RWPE2 (cell line): ENCODE measurements around the gene FANK1.

Source experiments
- ATAC-seq: fragments of 200-7000 bp; cut with Tn5 transposase; 3 replicates; pipeline ENCODE4 v1.9.1; 2021; ENCODE audit warnings: low read depth
- DNase-seq: peaks from one replicate; pipeline ENCODE4 v3.0.0-alpha.2; 2020; ENCODE audit warnings: low spot score
- H3K27ac ChIP-seq: fragments of 450-650 bp; 2 replicates; pipeline ENCODE4 v1.5.1; 2017; ENCODE audit warnings: mild to moderate bottlenecking; ENCODE audit not compliant: poor library complexity, severe bottlenecking
- H3K27me3 ChIP-seq: fragments of 250-450 bp; sonication (Bioruptor Pico); 2 replicates; pipeline ENCODE4 v1.5.1; 2021; ENCODE audit warnings: mild to moderate bottlenecking, moderate library complexity; ENCODE audit not compliant: insufficient read depth, poor library complexity, severe bottlenecking
- H3K36me3 ChIP-seq: fragments of 250-450 bp; sonication (Bioruptor Pico); 2 replicates; pipeline ENCODE4 v1.5.1; 2020; ENCODE audit warnings: low read depth, mild to moderate bottlenecking, moderate library complexity
- H3K4me1 ChIP-seq: fragments of 250-450 bp; sonication (Bioruptor Pico); 2 replicates; pipeline ENCODE4 v1.5.1; 2021; ENCODE audit warnings: mild to moderate bottlenecking, moderate library complexity; ENCODE audit not compliant: insufficient read depth, poor library complexity, severe bottlenecking
- H3K4me3 ChIP-seq: fragments of 250-450 bp; sonication (Bioruptor Pico); 2 replicates; pipeline ENCODE4 v1.5.1; 2021; ENCODE audit warnings: mild to moderate bottlenecking, moderate library complexity; ENCODE audit not compliant: severe bottlenecking
- H3K9me3 ChIP-seq: fragments of 250-450 bp; sonication (Bioruptor Pico); 2 replicates; pipeline ENCODE4 v1.5.1; 2021; ENCODE audit warnings: mild to moderate bottlenecking, moderate library complexity; ENCODE audit not compliant: severe bottlenecking
- TF ChIP-seq, protein P1 (sequence below): fragments of 450-650 bp; IDR thresholded peaks from one replicate; pipeline ENCODE4 v1.5.1; 2017; ENCODE audit warnings: mild to moderate bottlenecking, moderate library complexity; ENCODE audit not compliant: poor library complexity, severe bottlenecking

FANK1 gene

DNA sequence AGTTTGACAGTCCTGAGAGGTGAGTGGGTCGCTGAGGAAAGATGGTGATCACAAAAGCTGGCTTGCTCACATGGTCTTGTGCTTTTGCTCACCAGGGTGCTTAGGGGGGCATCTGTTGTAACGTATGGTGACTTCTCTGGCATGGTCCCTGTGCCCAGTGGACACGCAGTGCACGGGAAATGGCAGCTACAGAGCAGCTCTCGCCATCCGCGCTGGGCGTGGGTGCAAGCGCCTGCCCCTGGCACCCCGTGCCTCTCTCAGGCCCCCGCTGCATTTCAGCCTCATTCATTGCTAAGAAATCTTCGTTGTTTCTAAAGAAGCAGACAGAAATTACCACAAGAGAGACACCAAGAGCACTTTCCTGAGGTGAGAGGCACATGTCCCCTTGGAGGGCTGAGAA, 101.2 kb downstream of the FANK1 start:
- TF ChIP-seq, protein P1, sequence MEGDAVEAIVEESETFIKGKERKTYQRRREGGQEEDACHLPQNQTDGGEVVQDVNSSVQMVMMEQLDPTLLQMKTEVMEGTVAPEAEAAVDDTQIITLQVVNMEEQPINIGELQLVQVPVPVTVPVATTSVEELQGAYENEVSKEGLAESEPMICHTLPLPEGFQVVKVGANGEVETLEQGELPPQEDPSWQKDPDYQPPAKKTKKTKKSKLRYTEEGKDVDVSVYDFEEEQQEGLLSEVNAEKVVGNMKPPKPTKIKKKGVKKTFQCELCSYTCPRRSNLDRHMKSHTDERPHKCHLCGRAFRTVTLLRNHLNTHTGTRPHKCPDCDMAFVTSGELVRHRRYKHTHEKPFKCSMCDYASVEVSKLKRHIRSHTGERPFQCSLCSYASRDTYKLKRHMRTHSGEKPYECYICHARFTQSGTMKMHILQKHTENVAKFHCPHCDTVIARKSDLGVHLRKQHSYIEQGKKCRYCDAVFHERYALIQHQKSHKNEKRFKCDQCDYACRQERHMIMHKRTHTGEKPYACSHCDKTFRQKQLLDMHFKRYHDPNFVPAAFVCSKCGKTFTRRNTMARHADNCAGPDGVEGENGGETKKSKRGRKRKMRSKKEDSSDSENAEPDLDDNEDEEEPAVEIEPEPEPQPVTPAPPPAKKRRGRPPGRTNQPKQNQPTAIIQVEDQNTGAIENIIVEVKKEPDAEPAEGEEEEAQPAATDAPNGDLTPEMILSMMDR = no peak
- no peaks in the 10 kb centered on the region for H3K36me3 ChIP-seq
- no peak for ATAC-seq
- H3K9me3 ChIP-seq = no peaks in the 10 kb centered on the region
- H3K4me3 ChIP-seq = no peak overlapping the region
- no peak overlapping the region for H3K27ac ChIP-seq
- no peaks in the 10 kb centered on the region for H3K4me1 ChIP-seq
- no peak for DNase-seq
- H3K27me3 ChIP-seq = no peaks in the 10 kb centered on the region

GRCh38 chr10:125999694-126000093, 103.3 kb downstream of the FANK1 start:
- Histone ChIP-seq H3K27ac (no peak overlapping the region), H3K4me3 (no peak overlapping the region), H3K4me1 (no peaks in the 10 kb centered on the region), H3K27me3 (no peaks in the 10 kb centered on the region), H3K9me3 (no peaks in the 10 kb centered on the region), H3K36me3 (no peaks in the 10 kb centered on the region)
- TF ChIP-seq, protein P1 = no peak
- ATAC-seq (no peak), DNase-seq (no peak)

GRCh38 chr10:126001576-126001975, 105.2 kb downstream of the FANK1 start:
- Histone ChIP-seq H3K27ac (no peak overlapping the region), H3K27me3 (no peaks in the 10 kb centered on the region), H3K4me1 (no peaks in the 10 kb centered on the region), H3K36me3 (no peaks in the 10 kb centered on the region), H3K4me3 (no peak overlapping the region), H3K9me3 (no peaks in the 10 kb centered on the region)
- TF ChIP-seq, protein P1 = no peak
- no peak for ATAC-seq
- no peak for DNase-seq

- DNase-seq = no peak
- Histone ChIP-seq H3K27me3 (no peaks in the 10 kb centered on the region), H3K4me3 (no peak overlapping the region), H3K9me3 (no peaks in the 10 kb centered on the region), H3K4me1 (no peaks in the 10 kb centered on the region), H3K36me3 (no peaks in the 10 kb centered on the region), H3K27ac (no peak overlapping the region)
- ATAC-seq = no peak
- TF ChIP-seq, protein P1 = no peak
Measured at GRCh38 chr10:126004752-126005151, 108.4 kb downstream of the FANK1 start.

- TF ChIP-seq, protein P1 = no peak
- H3K27ac ChIP-seq = no peak overlapping the region
Measured at GRCh38 chr10:126006264-126006663, 109.9 kb downstream of the FANK1 start.

More at GRCh38 chr10:126006264-126006663, 109.9 kb downstream of the FANK1 start:
- ATAC-seq = no peak
- DNase-seq = no peak
- Histone ChIP-seq H3K4me3 (no peak overlapping the region), H3K27me3 (no peaks in the 10 kb centered on the region), H3K9me3 (no peaks in the 10 kb centered on the region), H3K4me1 (no peaks in the 10 kb centered on the region), H3K36me3 (no peaks in the 10 kb centered on the region)
